Right ventricle myocardium superior (tissue), 1 donor: Measurements from ENCODE around the gene PCDHGB1. TPM values are rescaled to one million over a fixed set of nuclear protein-coding genes. Genes with fewer than 3 reads are reported as not detected.
"Not testable (repeated sequence)": the region's sequence is repeated elsewhere in the genome, so short reads cannot be mapped to it uniquely, and the experiment has no call there.

Source experiments
- ATAC-seq: fragments of 200-7000 bp; cut with Tn5 transposase; one replicate; pipeline ENCODE4 v1.9.1; 2020; ENCODE audit warnings: mild to moderate bottlenecking; ENCODE audit not compliant: poor library complexity
- DNase-seq: peaks from one replicate; pipeline ENCODE4 v3.0.0-alpha.2; 2020
- intact Hi-C: fragments of 100-400 bp; cut with DNase I; formaldehyde crosslinking; loops from one replicate; pipeline ENCODE4 v1.11.2; 2022
- total RNA-seq: library from RNA; stranded (reverse); fragmentation: NEBNext Ultra II Directional; extraction: Animal tissue kit (Norgen Biotek cat#: 25700); gene quantifications from one replicate; pipeline ENCODE4 v1.2.1, GENCODE V29; 2021
- donor health status: DM: no; HTN: yes; CAD: no; lungs with severe emphysema.

Gene PCDHGB1
- total RNA-seq, 1 donor from 2014 or later, result 7.8 TPM

DNA sequence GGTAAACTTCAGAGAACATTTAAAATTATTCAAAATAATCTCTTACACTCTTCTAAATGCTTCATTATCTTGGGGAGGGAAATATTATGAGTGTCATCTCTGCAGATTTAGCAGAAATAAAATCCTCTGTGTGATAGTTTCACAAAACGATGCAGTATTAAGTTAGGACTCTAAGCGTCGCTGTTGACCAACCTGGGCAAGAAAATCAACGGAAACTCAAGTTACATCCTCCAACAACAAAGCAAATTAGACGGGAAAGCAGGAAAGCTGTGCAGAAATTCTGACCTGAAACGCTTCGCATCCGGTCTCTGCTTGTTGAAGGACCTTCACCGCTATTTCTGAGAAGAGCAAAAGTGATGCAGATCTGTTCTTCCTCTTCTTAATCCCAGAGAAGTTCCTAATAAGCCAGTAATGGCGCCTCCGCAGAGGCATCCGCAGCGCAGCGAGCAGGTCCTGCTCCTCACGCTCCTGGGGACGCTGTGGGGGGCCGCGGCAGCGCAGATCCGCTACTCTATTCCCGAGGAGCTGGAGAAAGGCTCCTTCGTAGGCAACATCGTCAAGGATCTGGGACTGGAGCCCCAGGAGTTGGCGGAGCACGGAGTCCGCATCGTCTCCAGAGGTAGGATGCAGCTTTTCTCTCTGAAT, 23.9 kb downstream of the PCDHGB1 start, which contains the start of gene PCDHGA6:
TSS of gene PCDHGA6 (plus strand) at position 219 of the 645 bp plus-strand sequence. CDS start at position 412, 193 bp downstream.
- peak; percentile 37 for ATAC-seq
- intact Hi-C loops, result no loop called here
- DNase-seq, result no peak

DNA sequence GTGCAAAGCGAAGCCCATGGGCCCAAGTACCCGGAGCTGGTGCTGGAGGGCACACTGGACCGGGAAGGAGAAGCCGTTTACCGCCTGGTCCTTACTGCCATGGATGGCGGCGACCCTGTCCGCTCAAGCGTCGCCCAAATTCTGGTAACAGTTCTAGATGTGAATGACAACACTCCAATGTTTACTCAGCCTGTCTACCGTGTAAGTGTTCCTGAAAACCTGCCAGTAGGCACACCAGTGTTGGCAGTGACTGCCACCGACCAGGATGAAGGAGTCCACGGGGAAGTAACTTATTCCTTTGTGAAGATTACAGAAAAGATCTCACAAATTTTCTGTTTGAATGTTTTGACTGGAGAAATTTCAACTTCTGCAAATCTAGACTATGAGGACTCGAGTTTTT, 24.7 kb downstream of the PCDHGB1 start:
- intact Hi-C loops, result no loop called here
- ATAC-seq (peak; percentile 72), DNase-seq (no peak)

DNA sequence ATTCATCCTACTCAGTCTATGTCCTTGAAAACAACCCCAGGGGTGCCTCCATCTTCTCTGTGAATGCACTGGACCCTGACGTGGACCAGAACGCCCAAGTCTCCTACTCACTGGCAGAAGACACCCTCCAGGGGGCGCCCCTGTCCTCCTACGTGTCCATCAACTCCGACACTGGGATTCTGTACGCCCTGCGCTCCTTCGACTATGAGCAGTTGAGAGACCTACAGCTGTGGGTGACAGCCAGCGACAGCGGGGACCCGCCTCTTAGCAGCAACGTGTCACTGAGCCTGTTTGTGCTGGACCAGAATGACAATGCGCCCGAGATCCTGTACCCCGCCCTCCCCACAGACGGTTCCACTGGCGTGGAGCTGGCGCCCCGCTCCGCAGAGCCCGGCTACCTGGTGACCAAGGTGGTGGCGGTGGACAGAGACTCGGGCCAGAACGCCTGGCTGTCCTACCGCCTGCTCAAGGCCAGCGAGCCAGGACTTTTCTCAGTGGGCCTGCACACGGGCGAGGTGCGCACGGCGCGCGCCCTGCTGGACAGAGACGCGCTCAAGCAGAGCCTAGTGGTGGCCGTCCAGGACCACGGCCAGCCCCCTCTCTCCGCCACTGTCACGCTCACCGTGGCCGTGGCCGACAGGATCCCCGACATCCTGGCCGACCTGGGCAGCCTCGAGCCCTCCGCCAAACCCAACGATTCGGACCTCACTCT, 25.7 kb downstream of the PCDHGB1 start:
- ATAC-seq, intact Hi-C loops, DNase-seq: not testable (repeated sequence)

DNA sequence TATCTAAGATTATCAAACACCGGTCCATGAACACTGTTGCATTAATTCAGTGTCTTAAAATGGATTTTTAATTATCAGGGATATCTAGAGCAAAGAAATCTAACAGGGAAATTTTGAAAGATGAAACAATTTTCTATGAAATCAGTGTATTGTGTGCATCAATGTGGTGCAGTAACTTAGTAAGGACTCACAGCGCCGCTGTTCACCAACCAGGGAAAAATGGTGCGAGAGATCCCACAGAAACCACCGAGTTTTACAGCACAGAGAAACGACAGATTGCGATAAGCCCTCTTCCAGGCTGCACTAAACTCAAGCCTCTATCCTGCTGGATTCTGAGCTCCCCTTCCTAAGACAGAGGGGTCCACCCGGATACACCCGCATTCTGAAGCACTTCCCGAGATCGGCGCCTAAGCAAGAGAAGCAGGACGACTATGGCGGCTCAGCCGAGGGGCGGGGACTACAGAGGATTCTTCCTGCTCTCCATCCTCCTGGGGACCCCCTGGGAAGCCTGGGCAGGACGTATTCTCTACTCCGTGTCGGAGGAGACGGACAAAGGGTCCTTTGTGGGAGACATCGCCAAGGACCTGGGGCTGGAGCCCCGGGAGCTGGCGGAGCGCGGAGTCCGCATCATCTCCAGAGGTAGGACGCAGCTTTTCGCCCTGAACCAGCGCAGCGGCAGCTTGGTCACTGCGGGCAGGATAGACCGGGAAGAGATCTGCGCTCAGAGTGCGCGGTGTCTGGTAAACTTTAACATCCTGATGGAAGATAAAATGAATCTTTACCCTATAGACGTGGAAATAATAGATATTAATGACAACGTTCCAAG, 32.8 kb downstream of the PCDHGB1 start, which contains the start of gene PCDHGA7:
TSS of gene PCDHGA7 (plus strand) at position 274 of the 826 bp plus-strand sequence. CDS start at position 432, 158 bp downstream.
- DNase-seq, result no peak
- intact Hi-C loops, result no loop called here
- ATAC-seq, result peak; percentile 34

GRCh38 chr5:141383345-141383744, 33.4 kb downstream of the PCDHGB1 start:
- DNase-seq, result no peak
- intact Hi-C loops, result no loop called here
- no peak for ATAC-seq

GRCh38 chr5:141384471-141385267, 34.8 kb downstream of the PCDHGB1 start:
- no peak for ATAC-seq
- DNase-seq, result no peak
- intact Hi-C loops, result no loop called here

GRCh38 chr5:141387557-141388311, 37.8 kb downstream of the PCDHGB1 start, which contains the start of gene PCDHGB4:
Gene PCDHGB4, plus strand, starts transcription at chr5:141387698. Its CDS starts 187 bp downstream, at chr5:141387885.
- DNase-seq, intact Hi-C loops: not testable (repeated sequence)
- peak; percentile 90 for ATAC-seq

DNA sequence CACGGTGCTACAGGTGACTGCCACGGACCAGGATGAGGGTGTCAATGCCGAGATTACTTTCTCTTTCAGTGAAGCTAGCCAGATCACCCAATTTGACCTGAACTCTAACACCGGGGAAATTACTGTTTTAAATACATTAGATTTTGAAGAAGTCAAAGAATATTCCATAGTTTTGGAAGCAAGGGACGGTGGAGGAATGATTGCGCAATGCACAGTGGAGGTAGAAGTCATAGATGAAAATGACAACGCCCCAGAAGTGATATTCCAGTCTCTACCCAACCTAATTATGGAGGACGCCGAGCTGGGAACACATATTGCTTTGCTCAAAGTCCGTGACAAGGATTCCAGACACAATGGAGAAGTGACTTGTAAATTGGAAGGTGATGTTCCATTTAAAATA, 38.8 kb downstream of the PCDHGB1 start:
- ATAC-seq (no peak), DNase-seq (no peak)
- intact Hi-C loops, result no loop called here

DNA sequence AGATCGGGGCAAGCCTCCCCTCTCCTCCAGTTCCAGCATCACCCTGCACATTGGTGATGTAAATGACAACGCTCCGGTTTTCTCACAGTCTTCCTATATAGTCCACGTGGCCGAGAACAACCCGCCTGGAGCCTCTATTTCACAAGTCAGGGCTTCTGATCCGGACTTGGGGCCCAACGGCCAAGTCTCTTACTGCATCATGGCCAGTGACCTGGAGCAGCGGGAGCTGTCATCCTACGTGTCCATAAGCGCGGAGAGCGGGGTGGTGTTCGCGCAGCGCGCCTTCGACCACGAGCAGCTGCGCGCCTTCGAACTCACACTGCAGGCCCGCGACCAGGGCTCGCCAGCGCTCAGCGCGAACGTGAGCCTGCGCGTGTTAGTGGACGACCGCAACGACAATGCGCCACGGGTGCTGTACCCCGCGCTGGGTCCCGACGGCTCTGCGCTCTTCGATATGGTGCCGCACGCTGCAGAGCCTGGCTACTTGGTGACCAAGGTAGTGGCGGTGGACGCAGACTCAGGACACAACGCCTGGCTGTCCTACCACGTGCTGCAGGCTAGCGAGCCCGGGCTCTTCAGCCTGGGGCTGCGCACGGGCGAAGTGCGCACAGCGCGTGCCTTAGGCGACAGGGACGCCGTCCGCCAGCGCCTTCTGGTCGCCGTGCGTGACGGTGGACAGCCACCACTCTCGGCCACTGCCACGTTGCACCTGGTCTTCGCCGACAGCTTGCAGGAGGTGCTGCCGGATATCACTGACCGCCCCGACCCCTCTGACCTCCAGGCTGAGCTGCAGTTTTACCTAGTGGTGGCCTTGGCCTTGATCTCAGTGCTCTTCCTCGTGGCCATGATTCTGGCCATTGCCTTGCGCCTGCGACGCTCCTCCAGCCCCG, 39.5 kb downstream of the PCDHGB1 start:
- no peak for DNase-seq
- intact Hi-C loops, result no loop called here
- no peak for ATAC-seq

DNA sequence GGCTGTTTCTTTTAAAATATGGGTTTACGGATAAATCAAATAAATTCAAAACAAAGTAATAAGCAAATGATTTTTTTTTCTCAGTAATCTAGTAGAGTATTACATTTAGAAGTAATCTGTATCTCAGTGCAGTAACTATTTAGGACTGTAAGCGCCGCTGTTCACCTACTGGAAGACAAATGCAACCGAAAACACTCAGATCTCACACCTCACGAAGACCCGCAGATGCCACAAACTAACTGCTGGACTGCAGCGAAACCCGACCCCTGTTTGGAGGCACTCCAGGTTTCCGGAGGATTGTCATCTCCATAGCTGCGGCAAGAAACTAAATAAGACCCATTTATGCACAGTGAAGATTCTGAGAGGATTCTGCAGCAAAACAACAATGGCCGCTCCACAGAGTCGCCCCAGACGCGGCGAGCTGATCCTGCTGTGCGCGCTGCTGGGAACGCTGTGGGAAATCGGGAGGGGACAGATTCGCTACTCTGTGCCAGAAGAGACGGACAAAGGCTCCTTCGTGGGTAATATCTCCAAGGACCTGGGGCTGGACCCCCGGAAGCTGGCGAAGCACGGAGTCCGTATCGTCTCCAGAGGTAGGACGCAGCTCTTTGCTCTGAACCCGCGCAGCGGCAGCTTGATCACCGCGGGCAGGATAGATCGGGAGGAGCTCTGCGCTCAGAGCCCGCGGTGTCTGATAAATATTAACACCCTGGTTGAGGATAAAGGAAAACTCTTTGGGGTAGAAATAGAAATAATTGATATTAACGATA, 42.7 kb downstream of the PCDHGB1 start, which contains the start of gene PCDHGA8:
TSS of gene PCDHGA8 (plus strand) at position 205 of the 770 bp plus-strand sequence. CDS start at position 386, 181 bp downstream.
- intact Hi-C loops, result no loop called here
- DNase-seq (no peak), ATAC-seq (no peak)

DNA sequence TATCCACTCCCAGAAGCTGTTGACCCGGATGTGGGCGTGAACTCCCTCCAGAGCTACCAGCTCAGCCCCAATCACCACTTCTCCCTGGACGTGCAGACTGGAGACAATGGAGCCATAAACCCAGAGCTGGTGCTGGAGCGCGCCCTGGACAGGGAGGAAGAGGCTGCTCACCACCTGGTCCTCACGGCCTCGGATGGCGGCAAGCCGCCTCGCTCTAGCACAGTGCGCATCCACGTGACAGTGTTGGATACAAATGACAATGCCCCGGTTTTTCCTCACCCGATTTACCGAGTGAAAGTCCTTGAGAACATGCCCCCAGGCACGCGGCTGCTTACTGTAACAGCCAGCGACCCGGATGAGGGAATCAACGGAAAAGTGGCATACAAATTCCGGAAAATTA, 43.4 kb downstream of the PCDHGB1 start:
- DNase-seq (no peak), ATAC-seq (no peak)
- intact Hi-C loops, result no loop called here

GRCh38 chr5:141394401-141395187, 44.7 kb downstream of the PCDHGB1 start:
- DNase-seq, result not testable (repeated sequence)

DNA sequence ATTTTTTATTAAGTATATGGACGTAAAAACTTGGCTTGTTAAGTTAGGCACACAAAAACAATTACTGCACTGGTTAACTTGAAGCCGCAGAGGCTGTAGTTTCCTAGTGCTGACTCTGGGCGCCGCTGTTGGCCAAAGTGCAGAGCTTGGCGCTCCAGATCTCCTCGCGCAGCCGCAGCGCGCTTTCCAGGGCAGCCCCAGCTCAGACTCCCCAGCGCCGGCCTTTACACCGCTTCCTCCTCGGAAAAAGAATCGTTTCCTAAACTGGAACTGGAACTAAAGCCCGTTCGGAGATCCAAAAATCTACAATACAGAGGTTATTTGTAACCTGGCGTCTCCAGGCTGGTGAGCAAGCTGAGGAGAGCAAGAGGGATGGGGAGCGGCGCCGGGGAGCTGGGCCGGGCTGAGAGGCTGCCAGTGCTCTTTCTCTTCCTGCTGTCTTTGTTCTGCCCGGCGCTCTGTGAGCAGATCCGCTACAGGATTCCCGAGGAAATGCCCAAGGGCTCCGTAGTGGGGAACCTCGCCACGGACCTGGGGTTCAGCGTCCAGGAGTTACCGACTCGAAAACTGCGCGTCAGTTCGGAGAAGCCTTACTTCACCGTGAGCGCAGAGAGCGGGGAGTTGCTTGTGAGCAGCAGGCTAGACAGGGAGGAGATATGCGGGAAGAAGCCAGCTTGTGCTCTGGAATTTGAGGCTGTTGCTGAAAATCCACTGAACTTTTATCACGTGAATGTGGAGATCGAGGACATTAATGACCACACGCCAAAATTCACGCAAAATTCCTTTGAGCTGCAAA, 48.1 kb downstream of the PCDHGB1 start, which contains the start of gene PCDHGB5:
TSS of gene PCDHGB5 (plus strand) at position 192 of the 796 bp plus-strand sequence. CDS start at position 373, 181 bp downstream.
- peak; percentile 93 for ATAC-seq
- intact Hi-C loops, DNase-seq: not testable (repeated sequence)

More at GRCh38 chr5:141394401-141395187, 44.7 kb downstream of the PCDHGB1 start:
- intact Hi-C loops, ATAC-seq: not testable (repeated sequence)

DNA sequence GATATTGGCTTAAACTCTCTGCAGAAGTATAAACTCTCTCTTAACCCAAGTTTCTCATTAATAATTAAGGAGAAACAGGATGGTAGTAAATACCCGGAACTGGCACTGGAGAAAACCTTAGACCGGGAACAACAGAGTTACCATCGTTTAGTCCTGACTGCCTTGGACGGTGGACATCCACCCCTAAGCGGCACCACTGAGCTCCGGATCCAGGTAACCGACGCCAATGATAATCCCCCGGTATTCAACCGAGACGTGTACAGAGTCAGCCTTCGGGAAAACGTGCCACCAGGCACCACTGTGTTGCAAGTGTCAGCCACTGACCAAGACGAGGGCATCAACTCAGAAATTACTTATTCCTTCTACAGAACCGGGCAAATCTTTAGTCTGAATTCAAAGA, 48.7 kb downstream of the PCDHGB1 start:
- intact Hi-C loops, result no loop called here
- ATAC-seq (peak; percentile 37), DNase-seq (no peak)
